ENCODE results near the gene BUB1B.
"Not testable (repeated sequence)": the region's sequence is repeated elsewhere in the genome, so short reads cannot be mapped to it uniquely, and the experiment has no call there.

Gene BUB1B, protein sequence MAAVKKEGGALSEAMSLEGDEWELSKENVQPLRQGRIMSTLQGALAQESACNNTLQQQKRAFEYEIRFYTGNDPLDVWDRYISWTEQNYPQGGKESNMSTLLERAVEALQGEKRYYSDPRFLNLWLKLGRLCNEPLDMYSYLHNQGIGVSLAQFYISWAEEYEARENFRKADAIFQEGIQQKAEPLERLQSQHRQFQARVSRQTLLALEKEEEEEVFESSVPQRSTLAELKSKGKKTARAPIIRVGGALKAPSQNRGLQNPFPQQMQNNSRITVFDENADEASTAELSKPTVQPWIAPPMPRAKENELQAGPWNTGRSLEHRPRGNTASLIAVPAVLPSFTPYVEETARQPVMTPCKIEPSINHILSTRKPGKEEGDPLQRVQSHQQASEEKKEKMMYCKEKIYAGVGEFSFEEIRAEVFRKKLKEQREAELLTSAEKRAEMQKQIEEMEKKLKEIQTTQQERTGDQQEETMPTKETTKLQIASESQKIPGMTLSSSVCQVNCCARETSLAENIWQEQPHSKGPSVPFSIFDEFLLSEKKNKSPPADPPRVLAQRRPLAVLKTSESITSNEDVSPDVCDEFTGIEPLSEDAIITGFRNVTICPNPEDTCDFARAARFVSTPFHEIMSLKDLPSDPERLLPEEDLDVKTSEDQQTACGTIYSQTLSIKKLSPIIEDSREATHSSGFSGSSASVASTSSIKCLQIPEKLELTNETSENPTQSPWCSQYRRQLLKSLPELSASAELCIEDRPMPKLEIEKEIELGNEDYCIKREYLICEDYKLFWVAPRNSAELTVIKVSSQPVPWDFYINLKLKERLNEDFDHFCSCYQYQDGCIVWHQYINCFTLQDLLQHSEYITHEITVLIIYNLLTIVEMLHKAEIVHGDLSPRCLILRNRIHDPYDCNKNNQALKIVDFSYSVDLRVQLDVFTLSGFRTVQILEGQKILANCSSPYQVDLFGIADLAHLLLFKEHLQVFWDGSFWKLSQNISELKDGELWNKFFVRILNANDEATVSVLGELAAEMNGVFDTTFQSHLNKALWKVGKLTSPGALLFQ

DNA sequence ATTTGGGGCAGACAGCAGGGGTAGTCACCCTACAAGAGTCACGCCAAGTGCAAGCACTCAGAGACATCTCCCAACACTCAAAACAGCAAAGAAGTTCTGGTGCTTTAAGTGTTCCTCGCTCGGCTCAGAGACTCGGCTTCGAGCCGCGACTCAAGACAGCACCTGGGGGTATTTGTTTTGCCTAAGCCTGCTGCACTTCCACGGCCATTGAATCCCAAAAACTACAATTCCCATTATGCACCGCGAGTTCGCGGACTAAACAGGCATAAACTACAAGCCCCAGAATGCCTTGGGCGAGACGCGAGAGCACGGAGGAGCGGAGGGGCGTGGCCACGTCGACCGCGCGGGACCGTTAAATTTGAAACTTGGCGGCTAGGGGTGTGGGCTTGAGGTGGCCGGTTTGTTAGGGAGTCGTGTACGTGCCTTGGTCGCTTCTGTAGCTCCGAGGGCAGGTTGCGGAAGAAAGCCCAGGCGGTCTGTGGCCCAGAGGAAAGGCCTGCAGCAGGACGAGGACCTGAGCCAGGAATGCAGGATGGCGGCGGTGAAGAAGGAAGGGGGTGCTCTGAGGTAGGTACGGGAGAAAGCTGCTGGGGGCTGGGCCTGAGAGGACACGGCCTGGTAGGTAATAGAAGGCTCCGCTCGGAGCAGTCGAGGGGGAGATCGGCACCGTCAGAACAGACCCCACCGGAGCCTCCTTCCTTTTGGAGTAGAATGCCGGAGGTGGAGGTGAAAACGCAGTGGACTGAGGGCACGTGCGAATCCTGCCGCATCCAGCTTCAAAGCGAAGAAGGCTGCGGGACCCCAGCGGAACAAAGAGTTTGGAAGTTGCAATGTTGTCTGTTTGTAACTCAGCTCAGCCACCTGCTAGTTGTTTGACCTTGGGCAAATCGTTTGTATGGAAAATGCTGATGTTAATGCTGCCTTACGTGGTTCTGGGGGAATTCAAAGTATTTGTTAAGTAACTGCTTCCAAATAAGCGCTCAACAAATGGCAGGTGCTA is at the start of gene BUB1B:
TSS of gene BUB1B (plus strand) at position 381 of the 1,000 bp plus-strand sequence. CDS start at position 533, 152 bp downstream.
- peak; percentile 96 for DNase-seq

DNA sequence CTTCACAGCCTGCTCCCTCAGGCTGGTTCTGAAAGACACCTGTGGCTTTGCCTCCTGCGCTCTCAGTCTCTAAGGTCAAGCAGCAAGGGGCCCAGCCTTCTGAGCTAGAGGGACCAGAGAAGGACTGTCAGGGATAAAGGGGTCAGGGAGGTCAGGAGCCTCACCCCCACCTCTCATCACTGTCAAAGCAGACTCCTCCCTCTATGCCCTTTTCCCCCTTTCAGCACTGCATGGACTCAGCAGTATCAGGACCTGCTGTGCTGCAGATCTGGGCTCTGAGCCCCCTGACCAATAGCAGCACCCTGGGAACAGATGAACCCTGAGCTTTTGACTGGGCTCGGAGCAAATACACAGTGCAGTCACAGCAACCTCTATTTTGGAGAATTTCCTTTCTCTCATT is 49.0 kb upstream of the BUB1B start:
- DNase-seq, result no peak

DNA sequence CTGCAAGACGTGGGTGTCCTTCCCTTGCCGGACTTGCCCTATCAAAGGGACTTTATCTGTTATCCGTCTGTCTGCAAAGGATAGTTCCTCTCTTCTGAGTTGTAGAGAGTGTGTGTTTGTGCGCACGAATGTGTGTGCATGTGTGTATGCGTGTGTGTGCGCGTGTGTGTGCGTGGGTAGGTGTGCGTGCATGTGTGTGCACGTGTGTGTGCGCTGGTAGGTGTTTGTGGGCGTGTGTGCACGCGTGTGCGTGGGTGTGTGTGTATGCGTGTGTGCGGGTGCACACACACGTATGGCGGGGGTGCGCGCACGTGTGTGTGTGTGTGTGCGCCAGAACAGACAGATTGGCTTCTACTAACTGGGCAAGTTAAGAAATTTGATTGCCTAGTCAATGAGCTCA is 48.1 kb upstream of the BUB1B start:
- no peak for DNase-seq

DNA sequence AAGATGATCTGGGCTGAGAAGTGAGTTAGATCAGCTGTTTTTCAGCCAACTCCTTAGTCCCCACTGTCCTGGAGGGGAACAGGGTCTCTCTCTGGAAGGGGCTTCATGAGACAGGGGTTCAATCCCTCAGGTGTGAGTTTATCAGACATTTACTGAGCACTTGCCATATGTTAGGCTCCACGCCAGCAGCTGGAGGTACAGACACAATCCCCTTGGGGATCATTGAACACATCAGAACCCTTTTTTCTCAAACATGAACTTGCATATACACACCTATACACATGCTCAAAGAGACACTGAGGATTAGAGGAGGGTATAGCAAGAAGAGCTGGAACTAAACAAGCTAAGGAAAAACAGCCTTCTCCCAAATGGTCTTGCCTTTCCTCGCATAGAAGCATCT is 46.7 kb upstream of the BUB1B start:
- no peak for DNase-seq

DNA sequence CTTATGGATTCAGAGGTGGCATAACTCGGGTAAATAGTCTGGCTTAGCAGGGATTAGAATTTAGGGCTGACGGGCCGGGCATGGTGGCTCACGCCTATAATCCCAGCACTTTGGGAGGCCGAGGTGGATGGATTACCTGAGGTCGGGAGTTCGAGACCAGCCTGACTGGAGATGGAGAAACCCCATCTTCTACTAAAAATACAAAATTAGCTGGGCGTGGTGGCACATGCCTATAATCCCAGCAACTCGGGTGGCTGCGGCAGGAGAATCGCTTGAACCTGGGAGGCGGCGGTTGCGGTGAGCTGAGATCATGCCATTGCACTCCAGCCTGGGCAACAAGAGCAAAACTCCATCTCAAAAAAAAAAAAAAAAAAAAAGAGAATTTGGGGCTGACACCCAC is 45.8 kb upstream of the BUB1B start:
- DNase-seq, result not testable (repeated sequence)

DNA sequence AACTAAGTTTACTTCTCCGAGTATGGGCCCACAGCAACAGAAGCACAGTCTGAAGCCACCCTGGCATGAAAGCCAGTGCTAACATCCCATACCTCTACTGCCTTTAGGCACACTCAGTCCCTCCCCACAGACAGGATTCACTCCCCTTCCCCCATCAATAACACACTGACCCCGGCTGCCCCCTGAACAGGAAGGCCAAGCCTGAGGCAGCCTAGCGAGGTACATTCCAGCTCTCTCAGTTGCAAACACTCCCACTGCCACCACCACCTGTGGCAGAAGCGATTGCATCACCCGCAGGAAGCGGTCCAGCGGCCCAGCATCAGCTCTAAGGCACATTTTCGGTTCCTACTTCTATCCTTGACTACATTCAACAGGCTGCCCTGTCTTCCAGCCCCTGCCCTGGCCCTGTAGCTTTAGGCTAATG is 45.2 kb upstream of the BUB1B start:
- DNase-seq, result peak; percentile 40

DNA sequence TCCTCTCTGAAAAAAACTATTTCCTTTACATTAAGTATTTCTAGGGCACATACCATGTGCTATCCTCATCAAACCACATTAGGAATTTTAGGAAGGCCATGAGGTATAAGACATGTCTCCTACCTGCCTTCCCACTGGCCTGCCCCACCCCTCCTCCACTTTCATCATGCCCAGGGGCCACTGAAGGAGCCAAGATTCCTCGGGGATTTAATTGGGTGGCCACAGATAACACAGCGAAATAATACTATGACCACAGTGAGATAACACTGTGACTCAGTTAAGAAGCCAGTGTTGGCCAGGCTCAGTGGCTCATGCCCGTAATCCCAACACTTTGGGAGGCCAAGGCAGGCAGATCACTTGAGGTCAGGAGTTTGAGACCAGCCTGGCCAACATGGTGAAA is 42.4 kb upstream of the BUB1B start:
- no peak for DNase-seq

DNA sequence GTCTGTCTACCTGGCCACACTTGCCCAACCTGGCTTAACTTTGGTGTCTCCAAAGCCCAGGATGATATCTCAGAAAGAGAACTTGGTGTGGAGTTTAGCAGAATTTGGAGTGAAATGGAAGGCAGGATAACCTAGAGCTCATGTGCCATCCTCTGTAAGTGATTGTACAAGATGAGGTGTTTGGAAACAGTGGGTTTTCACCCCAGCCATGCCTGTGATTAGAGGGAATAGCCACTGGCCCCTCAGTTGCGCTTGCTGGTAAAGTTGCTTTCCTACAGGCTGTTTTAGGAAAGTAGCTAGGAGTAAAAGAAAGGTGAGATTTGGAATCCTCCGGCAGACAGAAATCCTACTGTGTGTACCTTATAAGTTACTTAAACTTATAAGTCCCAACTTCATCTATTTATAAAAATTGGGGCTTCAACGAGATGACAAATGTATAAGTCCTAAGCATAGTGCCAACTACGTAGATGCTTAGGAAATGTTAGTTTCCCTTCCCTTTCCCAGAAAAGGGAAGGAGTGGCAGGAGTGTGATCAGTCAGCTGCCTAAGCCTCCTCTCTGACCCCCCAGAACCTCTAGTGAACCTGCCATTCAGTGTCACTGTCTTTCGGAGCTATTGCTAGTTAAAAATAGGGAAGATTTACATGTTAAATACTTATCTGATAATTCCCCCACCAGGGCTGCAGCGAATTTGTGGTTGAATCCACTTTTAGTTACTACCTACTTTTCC is 38.8 kb upstream of the BUB1B start:
- DNase-seq, result no peak

DNA sequence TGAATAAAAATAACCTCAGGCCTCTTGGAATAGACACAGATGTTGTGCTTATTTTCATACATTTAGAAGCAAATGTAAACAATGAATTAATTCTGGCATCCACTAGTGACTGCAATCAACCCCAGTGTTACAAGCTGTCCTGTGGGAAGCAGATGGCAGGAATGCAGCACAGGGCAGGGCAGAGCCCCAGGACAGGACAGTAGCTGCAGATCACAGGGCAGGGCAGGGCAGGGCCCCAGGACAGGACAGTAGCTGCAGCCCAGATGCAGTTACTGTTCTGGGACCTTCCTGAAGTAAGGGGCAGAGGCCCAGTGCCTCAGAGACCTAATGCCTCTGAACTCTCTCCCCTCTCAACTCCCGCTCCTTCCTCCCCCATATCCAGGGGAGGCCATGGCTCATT is 37.9 kb upstream of the BUB1B start:
- not testable (repeated sequence) for DNase-seq

DNA sequence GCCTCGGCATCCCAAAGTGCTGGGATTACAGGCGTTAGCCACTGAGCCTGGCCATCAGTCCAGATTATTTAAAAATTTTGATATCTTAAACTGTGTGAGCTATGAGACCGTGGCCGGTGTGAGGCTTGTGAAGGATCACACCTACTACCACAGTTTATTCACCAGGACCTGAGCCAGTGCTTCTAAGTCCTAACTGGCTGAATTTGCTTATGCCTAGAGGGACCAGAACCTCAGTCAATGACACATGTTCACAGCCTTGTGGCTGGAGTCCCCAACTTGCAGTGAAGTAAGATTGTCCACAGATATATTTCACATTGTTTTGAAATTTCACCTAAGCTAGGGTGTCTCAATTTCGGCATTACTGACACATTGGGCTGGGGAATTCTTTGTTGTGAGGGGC is 37.0 kb upstream of the BUB1B start:
- not testable (repeated sequence) for DNase-seq

DNA sequence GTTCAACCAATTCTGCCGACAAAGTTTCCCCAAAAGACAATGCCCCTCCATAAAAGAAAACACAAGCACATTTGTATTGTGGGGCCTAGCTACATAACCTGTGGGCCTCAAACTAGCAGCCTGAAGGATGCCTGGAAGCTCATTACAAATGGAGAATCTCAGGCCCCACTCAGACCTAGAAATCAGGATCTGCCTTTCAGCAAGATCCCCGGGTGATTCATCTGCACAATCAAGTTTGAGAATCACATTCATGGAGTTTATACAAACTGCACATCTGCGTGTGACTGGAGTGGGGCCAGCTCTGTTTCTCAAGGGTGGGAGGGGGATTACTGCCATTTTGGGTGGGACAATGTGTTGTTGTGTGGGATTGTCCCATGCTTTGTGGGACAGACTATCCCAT is 36.5 kb upstream of the BUB1B start:
- not testable (repeated sequence) for DNase-seq

DNA sequence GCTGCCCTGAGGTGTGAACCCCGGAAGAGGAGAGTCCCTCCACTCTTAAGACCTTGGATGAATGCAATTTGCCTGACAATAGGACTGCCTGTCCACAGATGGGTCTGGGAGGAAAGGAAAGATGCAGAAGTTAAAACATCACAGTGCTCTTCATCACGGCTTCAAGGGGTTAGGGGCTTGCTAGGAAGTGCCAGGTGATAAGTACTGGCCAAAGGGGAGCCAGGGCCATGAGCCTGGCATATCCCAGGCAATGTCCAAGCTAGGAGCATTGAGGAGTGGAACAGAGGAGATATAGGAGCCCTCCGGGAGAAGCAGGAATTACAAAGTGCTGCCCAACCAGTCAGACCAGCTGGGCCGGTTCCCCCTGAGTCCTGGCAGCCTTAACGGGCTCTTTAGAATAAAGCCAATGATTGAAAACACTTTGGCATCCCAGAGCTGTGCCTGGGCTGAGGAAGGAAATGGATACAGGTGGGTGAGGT is 36.0 kb upstream of the BUB1B start:
- not testable (repeated sequence) for DNase-seq

DNA sequence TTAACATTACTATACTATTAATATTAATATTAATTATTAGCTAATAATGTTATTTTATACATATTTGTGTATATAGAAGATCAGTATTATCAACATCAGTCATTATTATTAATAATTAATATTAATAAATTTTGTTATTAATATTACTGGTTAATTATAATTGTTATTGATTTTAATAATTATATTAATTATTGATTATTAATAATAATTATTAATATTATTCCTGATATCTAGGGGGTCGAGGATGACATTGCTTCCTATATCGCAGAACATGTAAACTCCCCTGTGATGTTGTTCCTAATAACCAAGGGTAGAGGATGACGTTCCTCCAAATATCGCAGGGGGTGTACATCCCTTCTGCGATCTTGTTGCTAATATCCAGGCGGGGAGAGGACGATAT is 34.9 kb upstream of the BUB1B start:
- DNase-seq, result no peak

DNA sequence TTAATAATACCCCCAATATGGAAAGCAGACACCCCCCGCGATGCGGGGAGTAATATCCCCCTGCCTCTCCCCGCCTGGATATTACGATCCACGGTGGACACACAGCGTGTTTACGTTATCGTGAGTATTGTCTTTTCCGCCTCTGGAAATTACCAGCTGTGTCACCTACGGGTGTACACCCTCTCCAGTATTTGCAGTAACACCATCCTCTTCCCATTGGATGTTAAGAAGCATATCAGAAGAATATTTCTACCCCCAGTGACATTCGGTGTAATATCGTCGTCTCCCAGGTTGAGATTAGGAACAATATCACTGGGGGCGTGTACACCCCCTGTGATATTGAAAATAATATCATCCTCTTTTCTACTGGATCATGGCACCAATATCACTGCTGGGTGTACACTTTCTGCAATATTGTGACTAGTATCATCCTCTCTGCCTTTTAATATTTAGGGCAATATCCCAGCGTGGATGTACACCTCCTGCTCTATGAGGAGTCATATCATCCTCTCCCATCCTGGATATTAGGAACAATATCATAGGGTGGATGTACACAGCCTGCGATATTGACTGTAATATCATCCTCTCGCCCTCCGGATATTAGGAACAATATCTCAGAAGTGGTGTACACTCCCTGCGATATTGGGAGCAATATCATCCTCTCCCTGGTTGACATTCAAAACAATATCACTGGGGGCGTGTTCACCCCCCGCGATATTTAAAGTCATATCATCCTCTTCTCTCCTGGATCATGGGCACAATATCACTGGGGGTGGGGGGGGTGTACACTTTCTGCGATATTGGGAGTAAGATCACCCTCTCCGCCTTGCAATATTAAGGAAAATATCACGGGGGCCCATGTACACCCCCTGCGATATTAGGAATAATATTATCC is 31.9 kb upstream of the BUB1B start:
- DNase-seq, result no peak

DNA sequence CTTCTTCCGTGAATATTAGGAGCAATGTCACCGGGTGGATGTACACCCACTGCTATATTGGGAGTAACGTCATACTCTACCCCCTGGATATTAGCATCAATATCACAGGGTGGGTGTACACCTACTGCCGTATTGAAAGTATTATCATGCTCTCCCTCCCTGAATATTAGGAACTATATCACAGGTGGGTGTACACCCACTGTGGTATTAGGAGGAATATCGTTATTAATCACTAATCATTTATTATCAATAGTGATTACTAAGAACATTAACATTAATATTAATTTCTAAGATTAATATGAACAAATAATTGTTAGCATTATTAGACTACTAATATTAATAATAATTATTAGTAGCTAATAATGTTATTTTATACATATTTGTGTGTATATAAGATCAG is 30.8 kb upstream of the BUB1B start:
- DNase-seq, result no peak

DNA sequence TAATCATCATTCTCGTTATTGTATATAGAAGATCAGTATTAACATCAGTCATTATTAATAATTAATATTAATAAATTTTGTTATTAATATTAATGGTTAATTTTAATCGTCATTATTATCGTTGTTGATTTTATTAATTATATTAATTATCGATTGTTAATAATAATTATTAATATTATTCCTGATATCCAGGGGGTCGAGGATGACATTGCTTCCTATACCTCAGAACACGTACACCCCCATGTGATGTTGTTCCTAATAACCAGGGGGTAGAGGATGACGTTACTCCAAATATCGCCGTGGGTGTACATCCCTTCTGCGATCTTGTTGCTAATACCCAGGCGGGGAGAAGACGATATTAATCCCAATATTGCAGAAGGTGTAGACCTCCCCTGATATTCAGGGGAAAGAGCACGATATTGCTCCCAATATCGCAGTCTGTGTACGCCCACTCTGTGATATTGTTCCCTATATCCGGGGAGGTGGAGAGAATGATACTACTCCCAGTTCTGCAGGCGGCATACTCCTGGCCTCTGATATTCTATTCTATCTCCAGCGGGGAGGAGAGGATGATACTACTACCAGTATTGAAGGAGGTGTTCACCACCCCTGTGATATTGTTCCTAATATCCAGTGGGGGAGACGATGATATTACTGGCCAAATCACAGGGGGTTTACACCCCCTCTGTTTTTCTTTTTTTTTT is 29.9 kb upstream of the BUB1B start:
- DNase-seq, result no peak

DNA sequence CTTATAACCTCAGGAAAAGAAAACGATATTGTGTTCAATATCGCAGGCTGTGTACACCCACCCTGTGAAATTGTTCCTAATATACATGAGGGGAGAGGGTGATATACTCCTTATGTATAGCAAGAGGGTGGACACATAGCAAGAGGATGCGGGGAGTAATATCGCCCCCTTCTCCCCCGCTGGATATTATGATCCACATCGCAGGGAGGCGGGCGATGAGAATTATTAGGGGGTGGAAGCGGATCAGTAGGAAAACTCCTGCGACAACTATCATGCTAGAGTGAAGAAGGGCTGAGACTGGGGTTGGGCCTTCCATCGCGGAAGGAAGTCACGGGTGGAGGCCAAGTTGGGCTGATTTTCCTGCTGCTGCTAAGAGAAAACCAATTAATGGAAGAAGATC is 27.3 kb upstream of the BUB1B start:
- DNase-seq, result no peak

DNA sequence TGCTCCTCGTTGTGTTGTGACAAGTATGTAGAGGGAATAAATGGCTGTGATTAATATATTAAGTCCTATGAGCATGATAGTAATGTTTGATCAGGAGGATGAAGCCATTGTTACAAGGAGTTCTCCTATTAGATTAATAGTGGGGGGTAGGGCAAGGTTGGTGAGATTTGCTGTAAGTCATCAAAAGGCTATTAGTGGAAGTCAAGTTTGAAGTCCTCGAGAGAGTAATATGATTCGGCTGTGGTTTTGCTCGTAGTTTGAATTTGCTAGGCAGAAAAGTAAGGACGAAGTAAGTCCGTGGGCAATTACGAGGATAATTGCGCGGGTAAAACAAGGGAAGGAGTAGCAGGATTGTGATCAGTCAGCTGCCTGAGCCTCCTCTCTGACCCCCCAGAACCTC is 26.0 kb upstream of the BUB1B start:
- no peak for DNase-seq

DNA sequence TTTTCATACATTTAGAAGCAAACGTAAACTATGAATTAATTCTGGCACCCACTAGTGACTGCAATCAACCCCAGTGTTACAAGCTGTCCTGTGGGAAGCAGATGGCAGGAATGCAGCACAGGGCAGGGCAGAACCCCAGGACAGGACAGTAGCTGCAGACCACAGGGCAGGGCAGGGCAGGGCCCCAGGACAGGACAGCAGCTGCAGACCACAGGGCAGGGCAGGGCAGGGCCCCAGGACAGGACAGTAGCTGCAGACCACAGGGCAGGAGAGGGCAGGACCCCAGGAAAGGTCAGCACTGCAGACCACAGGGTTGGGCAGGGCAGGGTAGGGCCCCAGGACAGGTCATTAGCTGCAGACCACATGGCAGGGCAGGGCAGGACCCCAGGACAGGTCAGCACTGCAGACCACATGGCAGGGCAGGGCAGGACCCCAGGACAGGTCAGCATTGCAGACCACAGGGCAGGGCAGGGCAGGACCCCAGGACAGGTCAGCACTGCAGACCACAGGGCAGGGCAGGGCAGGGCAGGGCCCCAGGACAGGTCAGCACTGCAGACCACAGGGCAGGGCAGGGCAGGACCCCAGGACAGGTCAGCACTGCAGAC is 24.9 kb upstream of the BUB1B start:
- DNase-seq, result not testable (repeated sequence)

Data from CD4-positive, alpha-beta T cell treated with Interleukin-21 for 1 hour (primary cell).